ENCODE measurements around the gene FOXB1.

The FOXB1 gene

GRCh38 chr15:60004009-60004845 is at the start of gene FOXB1:
TSS of gene FOXB1 (plus strand) at chr15:60004311. CDS start at chr15:60004964, 653 bp downstream.
- H3K27ac ChIP-seq: no peak within 1 kb of the TSS
- ChIA-PET CTCF (interaction anchor here (0.5 to 1.0 kb wide), 5 partner anchors 66 to 253 kb away, joined by 3 read pairs; no protein-coding TSS in a partner anchor), POLR2A (ENCODE audit: low non-redundant PET) (no interaction called here)
- no peak for TF ChIP-seq CTCF (conservative IDR thresholded peaks at IDR 0.05; ENCODE audit: low read depth)
- DNase-seq (ENCODE audit: low spot score): no peak

- DNase-seq (ENCODE audit: low spot score): no peak
- no peak for TF ChIP-seq CTCF (conservative IDR thresholded peaks at IDR 0.05; ENCODE audit: low read depth)
- CTCF ChIA-PET: no interaction called here
- no peak overlapping the region for H3K27ac ChIP-seq
- POLR2A ChIA-PET (ENCODE audit: low non-redundant PET): no interaction called here
Measured at GRCh38 chr15:59958288-59958687, 45.8 kb upstream of the FOXB1 start.

GRCh38 chr15:59960318-59960717 is 43.8 kb upstream of the FOXB1 start:
- no peak for TF ChIP-seq CTCF (conservative IDR thresholded peaks at IDR 0.05; ENCODE audit: low read depth)
- ChIA-PET POLR2A (ENCODE audit: low non-redundant PET) (no interaction called here), CTCF (no interaction called here)
- H3K27ac ChIP-seq: no peak overlapping the region
- DNase-seq (ENCODE audit: low spot score): no peak

GRCh38 chr15:59963322-59963721 is 40.8 kb upstream of the FOXB1 start:
- ChIA-PET CTCF (no interaction called here), POLR2A (ENCODE audit: low non-redundant PET) (no interaction called here)
- no peak for DNase-seq (ENCODE audit: low spot score)
- H3K27ac ChIP-seq: no peak overlapping the region
- TF ChIP-seq CTCF (conservative IDR thresholded peaks at IDR 0.05; ENCODE audit: low read depth): no peak

- no peak for DNase-seq (ENCODE audit: low spot score)
- no peak for TF ChIP-seq CTCF (conservative IDR thresholded peaks at IDR 0.05; ENCODE audit: low read depth)
- H3K27ac ChIP-seq: no peak overlapping the region
- POLR2A ChIA-PET (ENCODE audit: low non-redundant PET): no interaction called here
- CTCF ChIA-PET: no interaction called here
Measured at GRCh38 chr15:59963925-59964324, 40.2 kb upstream of the FOXB1 start.

- CTCF ChIA-PET: no interaction called here
Measured at GRCh38 chr15:59965741-59966140, 38.4 kb upstream of the FOXB1 start.

More at GRCh38 chr15:59965741-59966140, 38.4 kb upstream of the FOXB1 start:
- no peak for DNase-seq (ENCODE audit: low spot score)
- no peak overlapping the region for H3K27ac ChIP-seq
- POLR2A ChIA-PET (ENCODE audit: low non-redundant PET): no interaction called here
- TF ChIP-seq CTCF (conservative IDR thresholded peaks at IDR 0.05; ENCODE audit: low read depth): no peak
